Trophoblast cell (in vitro differentiated cells and primary cell): ENCODE results near the gene IFNGR2.
A peak's percentile ranks its signal among the peaks of the same experiment; 100 is the strongest.

Source experiments
- DNase-seq, 2 donors: peaks; one replicate each; pipeline ENCODE4 v3.0.0-alpha.2; 2016
- H2AFZ ChIP-seq: 2 replicates; pipeline ENCODE4 v1.6.1; 2013; ENCODE audit warnings: low read length, moderate library complexity, mild to moderate bottlenecking; ENCODE audit not compliant: insufficient read depth, poor library complexity
- H2AK5ac ChIP-seq: 2 replicates; pipeline ENCODE4 v1.6.1; 2013; ENCODE audit warnings: mild to moderate bottlenecking, low read length
- H2BK120ac ChIP-seq: 2 replicates; pipeline ENCODE4 v1.6.1; 2013; ENCODE audit warnings: low read length, mild to moderate bottlenecking, moderate library complexity; ENCODE audit not compliant: insufficient read depth, poor library complexity
- H2BK12ac ChIP-seq: 2 replicates; pipeline ENCODE4 v1.6.1; 2013; ENCODE audit warnings: mild to moderate bottlenecking, low read length, moderate library complexity
- H2BK5ac ChIP-seq: 2 replicates; pipeline ENCODE4 v1.6.1; 2013; ENCODE audit warnings: low read length, low read depth, moderate library complexity, mild to moderate bottlenecking; ENCODE audit not compliant: poor library complexity
- H3K14ac ChIP-seq: 2 replicates; pipeline ENCODE4 v1.6.1; 2013; ENCODE audit warnings: mild to moderate bottlenecking, low read length
- H3K18ac ChIP-seq: 2 replicates; pipeline ENCODE4 v1.6.1; 2013; ENCODE audit warnings: mild to moderate bottlenecking, low read length
- H3K23ac ChIP-seq: 2 replicates; pipeline ENCODE4 v1.6.1; 2013; ENCODE audit warnings: low read length
- H3K27ac ChIP-seq: 2 replicates; pipeline ENCODE4 v1.5.1; 2013; ENCODE audit warnings: low read depth, mild to moderate bottlenecking, inconsistent platforms, low read length, moderate library complexity
- H3K27me3 ChIP-seq: 2 replicates; pipeline ENCODE4 v1.6.1; 2013; ENCODE audit warnings: inconsistent platforms, mild to moderate bottlenecking, low read length, moderate library complexity; ENCODE audit not compliant: insufficient read depth
- H3K36me3 ChIP-seq, 2 experiments: 1 replicate in 1 of 2; 2 replicates in 1 of 2; pipeline ENCODE4 v1.6.1; 2013; ENCODE audit warnings: low read length in 2 of 2, mild to moderate bottlenecking in 2 of 2, moderate library complexity in 1 of 2; ENCODE audit not compliant: insufficient read depth in 2 of 2, control insufficient read depth in 1 of 2
- H3K4ac ChIP-seq: 2 replicates; pipeline ENCODE4 v1.6.1; 2013; ENCODE audit warnings: low read depth, mild to moderate bottlenecking, low read length, moderate library complexity
- H3K4me1 ChIP-seq, 2 experiments: 1 replicate in 1 of 2; 2 replicates in 1 of 2; pipeline ENCODE4 v1.6.1; 2013; ENCODE audit warnings: low read length in 2 of 2, mild to moderate bottlenecking in 2 of 2, moderate library complexity in 1 of 2; ENCODE audit not compliant: insufficient read depth in 2 of 2, control insufficient read depth in 1 of 2
- H3K4me2 ChIP-seq: 2 replicates; pipeline ENCODE4 v1.6.1; 2013; ENCODE audit warnings: inconsistent platforms, mild to moderate bottlenecking, low read length, moderate library complexity
- H3K4me3 ChIP-seq: 2 replicates; pipeline ENCODE4 v1.5.1; 2013; ENCODE audit warnings: mild to moderate bottlenecking, low read depth, low read length, inconsistent platforms
- H3K79me1 ChIP-seq: one replicate; pipeline ENCODE4 v1.6.1; 2013; ENCODE audit warnings: low read length
- H3K79me2 ChIP-seq: 2 replicates; pipeline ENCODE4 v1.6.1; 2013; ENCODE audit warnings: low read length, mild to moderate bottlenecking; ENCODE audit not compliant: control insufficient read depth, insufficient read depth, poor library complexity
- H3K9ac ChIP-seq: 2 replicates; pipeline ENCODE4 v1.6.1; 2013; ENCODE audit warnings: mild to moderate bottlenecking, low read length
- H3K9me3 ChIP-seq: 2 replicates; pipeline ENCODE4 v1.6.1; 2013; ENCODE audit warnings: low read depth, mild to moderate bottlenecking, control low read depth, inconsistent platforms, low read length; ENCODE audit not compliant: insufficient read depth
- H4K12ac ChIP-seq: 2 replicates; pipeline ENCODE4 v1.6.1; 2013; ENCODE audit warnings: low read depth, mild to moderate bottlenecking, low read length, moderate library complexity
- H4K8ac ChIP-seq: 2 replicates; pipeline ENCODE4 v1.6.1; 2013; ENCODE audit warnings: low read depth, mild to moderate bottlenecking, low read length, moderate library complexity
- H4K91ac ChIP-seq: one replicate; pipeline ENCODE4 v1.6.1; 2013; ENCODE audit warnings: low read depth, mild to moderate bottlenecking, low read length, moderate library complexity
- WGBS: extraction: QIAGEN DNeasy Blood & Tissue Kit; methylation state at CpG from one replicate; pipeline ENCODE4 v1.1.7; 2013; ENCODE audit warnings: missing lambda C conversion rate; ENCODE audit not compliant: insufficient read length, insufficient coverage; ENCODE audit errors: extremely low coverage; 5-methylcytosine and 5-hydroxymethylcytosine counted together

IFNGR2 gene

DNA sequence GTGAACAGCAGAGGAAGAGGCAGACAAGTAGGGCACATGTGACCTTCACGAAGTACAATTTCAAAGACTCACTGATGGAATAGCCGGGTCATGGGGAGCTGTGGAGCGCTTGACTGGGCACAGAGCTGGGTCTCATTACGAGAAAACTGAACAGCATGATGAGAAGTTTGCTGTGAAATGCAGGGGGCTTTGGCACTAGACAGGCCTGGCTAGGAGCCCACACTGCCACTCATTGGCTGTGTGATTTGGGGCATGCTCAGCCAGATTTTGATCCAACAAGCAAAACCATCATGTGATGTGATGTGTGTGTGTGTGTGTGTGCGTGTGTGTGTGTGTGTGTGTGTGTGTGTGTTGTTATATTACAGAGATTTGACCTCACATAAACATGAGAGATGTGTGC, 4.9 kb upstream of the IFNGR2 start:
- Histone ChIP-seq H2AFZ (no peak overlapping the region), H3K14ac (no peak overlapping the region), H2BK120ac (no peak overlapping the region), H3K18ac (no peak overlapping the region), H3K79me2 (peaks cover under 1% of the 10 kb centered on the region), H4K8ac (no peak overlapping the region), H3K4ac (no peak overlapping the region), H3K79me1 (peaks cover 7% of the 10 kb centered on the region), H2BK5ac (no peak overlapping the region), H3K9me3 (no peaks in the 10 kb centered on the region), H3K27ac (no peak overlapping the region), H3K4me2 (no peak overlapping the region), H3K27me3 (no peaks in the 10 kb centered on the region), H2BK12ac (no peak overlapping the region), H3K36me3 (no peaks in the 10 kb centered on the region), H3K23ac (no peak overlapping the region), H3K4me3 (no peak overlapping the region), H4K91ac (no peak overlapping the region), H3K4me1 (peaks cover 0 to 6% of the 10 kb centered on the region in 2 experiments), H4K12ac (no peak overlapping the region), H3K9ac (no peak overlapping the region), H2AK5ac (no peak overlapping the region)
- DNase-seq = no peak
- WGBS = no CpG with 5 or more reads among the region's 5 CpGs

DNA sequence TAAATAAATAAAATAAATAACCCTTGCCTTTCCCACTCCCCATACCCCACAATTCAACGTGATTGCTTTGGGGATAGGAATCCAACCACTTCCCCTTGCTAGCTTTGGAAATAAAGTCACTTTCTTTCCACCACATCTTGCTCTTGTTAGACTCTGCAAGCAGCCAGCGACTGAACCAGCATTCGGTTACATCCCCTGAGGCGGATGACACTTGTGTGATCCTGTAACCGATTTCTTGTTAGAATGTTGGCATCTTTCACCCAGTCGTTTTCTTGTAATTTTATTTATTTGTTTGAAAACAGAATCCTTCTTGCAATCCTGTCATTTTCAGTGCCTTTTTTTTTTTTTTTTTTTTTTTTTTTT, 1.6 kb upstream of the IFNGR2 start:
- no peak overlapping the region for H3K4ac ChIP-seq
- WGBS = no CpG with 5 or more reads among the region's 6 CpGs

DNA sequence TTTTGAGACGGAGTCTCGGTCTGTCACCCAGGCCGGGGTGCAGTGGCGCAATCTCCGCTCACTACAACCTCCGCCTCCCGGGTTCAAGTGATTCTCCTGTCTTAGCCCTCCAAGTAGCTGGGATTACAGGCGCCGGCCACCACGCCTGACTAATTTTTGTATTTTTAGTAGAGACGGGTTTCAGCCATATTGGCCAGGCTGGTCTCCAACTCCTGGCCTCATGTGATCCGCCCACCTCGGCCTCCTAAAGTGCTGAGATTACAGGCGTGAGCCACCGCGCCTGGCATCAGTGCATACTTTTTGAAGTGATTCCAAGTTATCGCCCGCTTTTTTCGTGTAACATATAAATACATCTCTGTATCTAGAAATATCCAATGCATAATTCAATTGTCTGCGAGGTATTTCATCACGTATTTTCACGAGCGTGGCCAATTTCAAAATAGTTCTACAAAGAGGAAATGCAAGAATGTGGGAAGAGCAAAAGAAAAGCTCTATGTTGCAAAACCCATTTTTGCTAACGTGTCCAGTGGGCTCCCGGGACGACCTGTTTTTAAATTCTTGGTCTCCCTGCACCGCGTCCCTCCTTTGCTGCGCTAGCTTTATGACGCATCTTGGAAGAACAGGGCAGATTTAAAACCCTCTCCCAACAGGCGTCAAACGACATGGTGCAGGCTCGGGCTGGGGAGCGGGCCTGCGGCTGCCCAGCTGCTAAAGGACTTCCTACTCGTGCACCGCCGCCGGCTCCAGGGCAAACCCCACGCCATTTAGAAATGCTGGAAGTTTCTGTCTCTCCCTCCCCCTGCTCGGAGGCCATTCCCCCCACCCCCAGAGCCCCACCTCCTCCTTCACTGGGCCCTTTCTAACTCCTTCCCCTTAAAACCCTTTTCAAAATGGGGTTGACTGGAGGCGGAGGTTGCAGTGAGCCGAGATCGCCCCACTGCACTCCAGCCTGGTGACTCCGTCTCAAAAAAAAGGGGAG, 923 bp upstream of the IFNGR2 start:
- no peak overlapping the region for H2AK5ac ChIP-seq
- H3K4ac ChIP-seq = no peak overlapping the region
- H3K4me1 ChIP-seq = peaks cover 9 to 18% of the 10 kb centered on the region in 2 experiments
- H3K36me3 ChIP-seq = peaks cover 0 to 3% of the 10 kb centered on the region in 2 experiments
- peak overlapping the region; percentile 54 for H3K9ac ChIP-seq
- WGBS = no CpG with 5 or more reads among the region's 45 CpGs
- DNase-seq = peak; percentile 96
- peak overlapping the region; percentile 2 for H2BK5ac ChIP-seq
- peak overlapping the region; percentile 76 for H3K4me2 ChIP-seq
- peaks cover 18% of the 10 kb centered on the region for H3K79me1 ChIP-seq
- no peak overlapping the region for H3K23ac ChIP-seq
- H3K9me3 ChIP-seq = no peaks in the 10 kb centered on the region
- no peaks in the 10 kb centered on the region for H3K27me3 ChIP-seq
- H3K79me2 ChIP-seq = peaks cover 16% of the 10 kb centered on the region
- no peak overlapping the region for H3K18ac ChIP-seq
- H2AFZ ChIP-seq = no peak overlapping the region
- peak overlapping the region; percentile 59 for H4K8ac ChIP-seq
- H2BK120ac ChIP-seq = no peak overlapping the region
- H3K4me3 ChIP-seq = peak overlapping the region; percentile 87
- H2BK12ac ChIP-seq = peak overlapping the region; percentile 34
- H3K27ac ChIP-seq = peak overlapping the region; percentile 64
- H3K14ac ChIP-seq = no peak overlapping the region
- peak overlapping the region; percentile 72 for H4K91ac ChIP-seq
- no peak overlapping the region for H4K12ac ChIP-seq

More for the DNA sequence above, 1.6 kb upstream of the IFNGR2 start:
- no peak overlapping the region for H3K27ac ChIP-seq
- no peak overlapping the region for H2BK120ac ChIP-seq
- H3K18ac ChIP-seq = no peak overlapping the region
- H3K36me3 ChIP-seq = peaks cover 0 to 3% of the 10 kb centered on the region in 2 experiments
- H3K14ac ChIP-seq = no peak overlapping the region
- no peak overlapping the region for H4K91ac ChIP-seq
- no peak overlapping the region for H3K4me3 ChIP-seq
- no peaks in the 10 kb centered on the region for H3K27me3 ChIP-seq
- peaks cover 18% of the 10 kb centered on the region for H3K79me1 ChIP-seq
- H3K4me1 ChIP-seq = peaks cover 9 to 18% of the 10 kb centered on the region in 2 experiments
- H3K23ac ChIP-seq = no peak overlapping the region
- DNase-seq = peak; percentile 95 to 99
- H4K8ac ChIP-seq = no peak overlapping the region
- no peak overlapping the region for H2AK5ac ChIP-seq
- peaks cover 16% of the 10 kb centered on the region for H3K79me2 ChIP-seq
- H2AFZ ChIP-seq = no peak overlapping the region
- no peak overlapping the region for H3K9ac ChIP-seq
- no peaks in the 10 kb centered on the region for H3K9me3 ChIP-seq
- no peak overlapping the region for H3K4me2 ChIP-seq
- H2BK12ac ChIP-seq = peak overlapping the region; percentile 42
- no peak overlapping the region for H2BK5ac ChIP-seq
- no peak overlapping the region for H4K12ac ChIP-seq

DNA sequence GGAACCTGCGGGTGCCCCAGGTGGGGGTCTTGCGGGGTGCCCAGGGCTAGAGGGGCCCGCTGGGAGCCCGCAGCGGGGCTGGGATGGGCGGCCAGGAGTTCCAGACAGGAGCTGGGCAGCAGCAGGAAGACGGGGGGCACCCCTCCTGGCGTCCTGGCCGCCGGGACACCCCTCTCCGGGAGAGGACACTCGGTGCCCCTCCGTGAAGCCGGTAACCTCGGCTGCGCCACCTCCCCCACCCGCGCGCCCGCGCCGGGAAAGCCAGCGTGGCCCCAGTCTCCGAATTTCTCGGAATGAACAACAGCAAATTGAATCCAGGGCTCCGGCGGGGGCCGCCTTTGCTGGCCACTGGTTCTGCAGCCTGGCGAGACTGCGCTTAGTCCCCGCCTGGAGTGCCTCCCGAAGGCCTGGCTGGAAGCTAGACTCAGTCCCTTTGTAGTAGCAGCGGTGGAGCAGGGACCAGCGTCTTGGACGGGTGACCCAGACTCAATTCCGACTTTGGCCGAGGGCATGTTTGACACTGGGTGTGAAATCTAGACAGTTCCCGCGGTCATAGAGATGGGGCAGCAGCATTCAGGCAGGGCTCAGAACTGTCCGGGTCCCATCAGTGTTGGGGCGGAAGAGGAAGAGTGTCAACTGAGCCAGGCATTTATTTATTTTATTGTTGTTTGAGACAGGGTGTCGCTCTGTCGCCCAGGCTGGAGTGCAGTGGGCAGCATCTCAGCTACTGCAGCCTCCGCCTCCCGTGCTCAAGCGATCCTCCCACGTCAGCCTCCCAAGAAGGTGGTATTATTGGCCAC, 773 bp downstream of the IFNGR2 start:
- peak overlapping the region; percentile 87 for H3K4me3 ChIP-seq
- DNase-seq = peak; percentile 47 to 63
- H3K14ac ChIP-seq = peak overlapping the region; percentile 98
- H2AFZ ChIP-seq = peak overlapping the region; percentile 59
- H3K4ac ChIP-seq = peak overlapping the region; percentile 97
- H4K8ac ChIP-seq = peak overlapping the region; percentile 90
- peak overlapping the region; percentile 90 for H2BK120ac ChIP-seq
- WGBS = no CpG with 5 or more reads among the region's 47 CpGs
- peaks cover 18% of the 10 kb centered on the region for H3K79me1 ChIP-seq
- H3K23ac ChIP-seq = no peak overlapping the region
- peak overlapping the region; percentile 95 for H4K91ac ChIP-seq
- peak overlapping the region; percentile 65 for H3K27ac ChIP-seq
- H3K79me2 ChIP-seq = peaks cover 16% of the 10 kb centered on the region
- H3K9ac ChIP-seq = peak overlapping the region; percentile 90
- peaks cover 0 to 3% of the 10 kb centered on the region in 2 experiments for H3K36me3 ChIP-seq
- peak overlapping the region; percentile 94 for H3K18ac ChIP-seq
- H3K4me1 ChIP-seq = peaks cover 9 to 18% of the 10 kb centered on the region in 2 experiments
- H3K9me3 ChIP-seq = no peaks in the 10 kb centered on the region
- peak overlapping the region; percentile 95 for H2BK5ac ChIP-seq
- H3K27me3 ChIP-seq = no peaks in the 10 kb centered on the region
- peak overlapping the region; percentile 61 for H2BK12ac ChIP-seq
- H3K4me2 ChIP-seq = peak overlapping the region; percentile 65
- peak overlapping the region; percentile 53 for H2AK5ac ChIP-seq
- peak overlapping the region; percentile 89 for H4K12ac ChIP-seq
